Activated T-cell treated with anti-CD3 and anti-CD28 coated beads, Interleukin-2, amount 50 U/mL, for 72 hours (primary cell): Measurements from ENCODE around the gene ZNF746. TPM values are rescaled to one million over a fixed set of nuclear protein-coding genes. Genes with fewer than 3 reads are reported as not detected.

Source experiments
- ATAC-seq, 2 donors: fragments of 150-1000 bp; cut with Tn5 transposase; replicated peaks in 1 of 2; 2 replicates each; pipeline ENCODE4 v1.10.0; 2021; ENCODE audit warnings: moderate library complexity in 2 of 2, mild to moderate bottlenecking in 1 of 2
- DNase-seq, 2 donors: peaks; one replicate each; pipeline ENCODE4 v3.0.0; 2021 to 2022; ENCODE audit warnings: mixed read lengths in 1 of 2
- H3K27ac Mint-ChIP-seq: one replicate; pipeline ENCODE4 v1.8.0; 2022; ENCODE audit warnings: mild to moderate bottlenecking, moderate library complexity, mixed read lengths
- H3K27me3 Mint-ChIP-seq: one replicate; pipeline ENCODE4 v1.8.0; 2022; ENCODE audit warnings: low read depth, mixed read lengths
- H3K36me3 Mint-ChIP-seq, 2 donors: one replicate each; pipeline ENCODE4 v1.8.0; 2022; ENCODE audit warnings: mixed read lengths in 2 of 2, mild to moderate bottlenecking in 1 of 2; ENCODE audit not compliant: insufficient read depth in 2 of 2
- H3K4me1 Mint-ChIP-seq: one replicate; pipeline ENCODE4 v1.8.0; 2022; ENCODE audit warnings: low read depth, mixed read lengths
- H3K4me3 Mint-ChIP-seq, 2 donors: one replicate each; pipeline ENCODE4 v1.8.0; 2022; ENCODE audit warnings: mild to moderate bottlenecking in 2 of 2, mixed read lengths in 2 of 2, moderate library complexity in 2 of 2
- H3K9me3 Mint-ChIP-seq, 2 donors: one replicate each; pipeline ENCODE4 v1.8.0; 2022; ENCODE audit warnings: mixed read lengths in 2 of 2
- total RNA-seq, 2 donors: library from RNA; stranded (reverse); gene quantifications; one replicate each; pipeline ENCODE4 v1.2.3, GENCODE V29; 2022

Gene ZNF746
- total RNA-seq, 2 donors from 2014 or later: 20.3 to 21.9 TPM

- H3K4me3 Mint-ChIP-seq: peak overlapping the region; percentile 2 to 7
- ATAC-seq: no peak
- no peak for DNase-seq
These were observed 35.5 kb downstream of the ZNF746 start for GRCh38 chr7:149462101-149462520.

GRCh38 chr7:149460493-149461277, 36.9 kb downstream of the ZNF746 start, which contains the start of gene ZNF777:
Gene ZNF777 (minus strand): TSS chr7:149461062. CDS start chr7:149456022, 5,040 bp downstream.
- DNase-seq: peak; percentile 86 to 89
- peaks cover 20% of the 10 kb centered on the region for H3K4me1 Mint-ChIP-seq
- no peaks in the 10 kb centered on the region for H3K9me3 Mint-ChIP-seq
- no peaks in the 10 kb centered on the region for H3K27me3 Mint-ChIP-seq
- peak within 1 kb of the TSS; percentile 18 for H3K27ac Mint-ChIP-seq
- H3K36me3 Mint-ChIP-seq: peaks cover 0 to 3% of the 10 kb centered on the region in 2 donors
- H3K4me3 Mint-ChIP-seq: peak within 1 kb of the TSS; percentile 75 to 88
- ATAC-seq: peak; percentile 97 to 98

More at GRCh38 chr7:149462101-149462520, 35.5 kb downstream of the ZNF746 start:
- peaks cover 0 to 4% of the 10 kb centered on the region in 2 donors for H3K9me3 Mint-ChIP-seq
- peaks cover 20% of the 10 kb centered on the region for H3K4me1 Mint-ChIP-seq
- H3K36me3 Mint-ChIP-seq: peaks cover 4% of the 10 kb centered on the region in 2 donors
- no peaks in the 10 kb centered on the region for H3K27me3 Mint-ChIP-seq
- H3K27ac Mint-ChIP-seq: no peak overlapping the region

- Mint-ChIP-seq H3K4me1 (peaks cover 20% of the 10 kb centered on the region), H3K27me3 (no peaks in the 10 kb centered on the region), H3K36me3 (peaks cover 2 to 6% of the 10 kb centered on the region in 2 donors), H3K4me3 (peak overlapping the region in 1 of 2 donors; percentile 48), H3K9me3 (no peaks in the 10 kb centered on the region), H3K27ac (no peak overlapping the region)
- DNase-seq (peak; percentile 17 to 32), ATAC-seq (peak; percentile 46 to 52)
These were observed 37.8 kb downstream of the ZNF746 start for GRCh38 chr7:149459540-149460452.

- no peak overlapping the region for H3K27ac Mint-ChIP-seq
- peak overlapping the region; percentile 55 to 70 for H3K4me3 Mint-ChIP-seq
- peaks cover 20% of the 10 kb centered on the region for H3K4me1 Mint-ChIP-seq
- no peaks in the 10 kb centered on the region for H3K9me3 Mint-ChIP-seq
- no peak for DNase-seq
- no peaks in the 10 kb centered on the region for H3K27me3 Mint-ChIP-seq
- ATAC-seq: no peak
- H3K36me3 Mint-ChIP-seq: peaks cover 3 to 7% of the 10 kb centered on the region in 2 donors
These were observed 38.4 kb downstream of the ZNF746 start for GRCh38 chr7:149459201-149459539.

- no peaks in the 10 kb centered on the region for H3K27me3 Mint-ChIP-seq
- DNase-seq (no peak), ATAC-seq (no peak)
- peaks cover 3 to 10% of the 10 kb centered on the region in 2 donors for H3K36me3 Mint-ChIP-seq
- H3K4me1 Mint-ChIP-seq: peaks cover 20% of the 10 kb centered on the region
- H3K9me3 Mint-ChIP-seq: no peaks in the 10 kb centered on the region
- peak overlapping the region; percentile 64 for H3K27ac Mint-ChIP-seq
- H3K4me3 Mint-ChIP-seq: peak overlapping the region; percentile 55 to 70
These were observed 39.4 kb downstream of the ZNF746 start for GRCh38 chr7:149458235-149458634.

- no peak for DNase-seq
- Mint-ChIP-seq H3K4me3 (no peak overlapping the region), H3K9me3 (no peaks in the 10 kb centered on the region), H3K36me3 (peaks cover 3 to 10% of the 10 kb centered on the region in 2 donors), H3K4me1 (peaks cover 20% of the 10 kb centered on the region), H3K27ac (no peak overlapping the region), H3K27me3 (no peaks in the 10 kb centered on the region)
- ATAC-seq: no peak
These were observed 39.8 kb downstream of the ZNF746 start for GRCh38 chr7:149457766-149458165.

GRCh38 chr7:149456506-149457421, 40.8 kb downstream of the ZNF746 start:
- ATAC-seq: no peak
- Mint-ChIP-seq H3K4me1 (peaks cover 20% of the 10 kb centered on the region), H3K36me3 (peaks cover 3 to 10% of the 10 kb centered on the region in 2 donors), H3K27ac (no peak overlapping the region), H3K4me3 (no peak overlapping the region), H3K27me3 (no peaks in the 10 kb centered on the region), H3K9me3 (no peaks in the 10 kb centered on the region)
- DNase-seq: no peak

GRCh38 chr7:149455175-149455950, 42.2 kb downstream of the ZNF746 start:
- DNase-seq: no peak
- ATAC-seq: no peak
- Mint-ChIP-seq H3K9me3 (no peaks in the 10 kb centered on the region), H3K4me3 (no peak overlapping the region), H3K4me1 (peaks cover 13% of the 10 kb centered on the region), H3K27me3 (no peaks in the 10 kb centered on the region), H3K27ac (no peak overlapping the region), H3K36me3 (peaks cover 3 to 11% of the 10 kb centered on the region in 2 donors)

GRCh38 chr7:149454750-149455149, 42.9 kb downstream of the ZNF746 start:
- H3K36me3 Mint-ChIP-seq: peaks cover 3 to 14% of the 10 kb centered on the region in 2 donors
- ATAC-seq: no peak
- no peak overlapping the region for H3K27ac Mint-ChIP-seq
- H3K27me3 Mint-ChIP-seq: no peaks in the 10 kb centered on the region
- H3K4me3 Mint-ChIP-seq: no peak overlapping the region
- H3K9me3 Mint-ChIP-seq: no peaks in the 10 kb centered on the region
- DNase-seq: no peak
- peaks cover 13% of the 10 kb centered on the region for H3K4me1 Mint-ChIP-seq

GRCh38 chr7:149454006-149454405, 43.6 kb downstream of the ZNF746 start:
- Mint-ChIP-seq H3K36me3 (peaks cover 3 to 19% of the 10 kb centered on the region in 2 donors), H3K27ac (no peak overlapping the region), H3K27me3 (no peaks in the 10 kb centered on the region), H3K9me3 (no peaks in the 10 kb centered on the region), H3K4me3 (no peak overlapping the region), H3K4me1 (peaks cover 11% of the 10 kb centered on the region)
- DNase-seq (no peak), ATAC-seq (no peak)

GRCh38 chr7:149450821-149451220, 46.8 kb downstream of the ZNF746 start:
- no peak overlapping the region for H3K4me3 Mint-ChIP-seq
- H3K36me3 Mint-ChIP-seq: peaks cover 5 to 29% of the 10 kb centered on the region in 2 donors
- no peaks in the 10 kb centered on the region for H3K4me1 Mint-ChIP-seq
- no peaks in the 10 kb centered on the region for H3K9me3 Mint-ChIP-seq
- ATAC-seq (no peak), DNase-seq (no peak)
- H3K27me3 Mint-ChIP-seq: no peaks in the 10 kb centered on the region
- H3K27ac Mint-ChIP-seq: no peak overlapping the region

GRCh38 chr7:149449897-149450296, 47.7 kb downstream of the ZNF746 start:
- ATAC-seq: no peak
- Mint-ChIP-seq H3K36me3 (peaks cover 4 to 28% of the 10 kb centered on the region in 2 donors), H3K4me3 (no peak overlapping the region), H3K4me1 (no peaks in the 10 kb centered on the region), H3K9me3 (no peaks in the 10 kb centered on the region), H3K27me3 (no peaks in the 10 kb centered on the region), H3K27ac (no peak overlapping the region)
- DNase-seq: no peak
